Measurements from ENCODE around the gene RIC8B. TPM values are rescaled to one million over a fixed set of nuclear protein-coding genes. Genes with fewer than 3 reads are reported as not detected.
"Not testable (repeated sequence)": the region's sequence is repeated elsewhere in the genome, so short reads cannot be mapped to it uniquely, and the experiment has no call there.

The RIC8B gene
- total RNA-seq = 33.2 and 33.8 TPM in 2 replicates
- long read RNA-seq, partial matches to known transcripts = 12 of 25 reads
- long read RNA-seq, other reads (novel, unspliced or antisense) = 10 of 25 reads

GRCh38 chr12:106774005-106774807 lies at the start of gene RIC8B:
RIC8B (plus strand) TSS chr12:106774682; CDS start chr12:106774746, 64 bp downstream.
- peak within 1 kb of the TSS; percentile 96 for H3K27ac Mint-ChIP-seq (ENCODE audit: unreplicated experiment)
- peak; percentile 92 for DNase-seq (ENCODE audit: low read depth, low spot score)
- H3K4me1 Mint-ChIP-seq = peaks cover 54% of the 10 kb centered on the region
- peak within 1 kb of the TSS; percentile 94 for H3K4me3 Mint-ChIP-seq
- no peaks in the 10 kb centered on the region for H3K9me3 Mint-ChIP-seq
- TF ChIP-seq CTCF (conservative IDR thresholded peaks at IDR 0.05) = no peak
- H3K36me3 Mint-ChIP-seq (ENCODE audit: low read depth) = no peaks in the 10 kb centered on the region
- H3K27me3 Mint-ChIP-seq (ENCODE audit: low read depth) = no peaks in the 10 kb centered on the region

GRCh38 chr12:106724934-106725333 lies 49.5 kb upstream of the RIC8B start:
- peaks cover 17% of the 10 kb centered on the region for H3K36me3 Mint-ChIP-seq (ENCODE audit: low read depth)
- DNase-seq (ENCODE audit: low read depth, low spot score) = no peak
- H3K9me3 Mint-ChIP-seq = no peaks in the 10 kb centered on the region
- no peak overlapping the region for H3K4me3 Mint-ChIP-seq
- peaks cover 36% of the 10 kb centered on the region for H3K4me1 Mint-ChIP-seq
- TF ChIP-seq CTCF (conservative IDR thresholded peaks at IDR 0.05) = no peak
- H3K27ac Mint-ChIP-seq (ENCODE audit: unreplicated experiment) = no peak overlapping the region
- no peaks in the 10 kb centered on the region for H3K27me3 Mint-ChIP-seq (ENCODE audit: low read depth)

- not testable (repeated sequence) for H3K9me3 Mint-ChIP-seq; H3K27me3 Mint-ChIP-seq (ENCODE audit: low read depth)
- peaks cover 24% of the 10 kb centered on the region for H3K36me3 Mint-ChIP-seq (ENCODE audit: low read depth)
Measured at GRCh38 chr12:106726603-106727202, 47.8 kb upstream of the RIC8B start.

GRCh38 chr12:106729611-106730010 lies 44.9 kb upstream of the RIC8B start:
- no peak for TF ChIP-seq CTCF (conservative IDR thresholded peaks at IDR 0.05)
- H3K4me3 Mint-ChIP-seq = no peak overlapping the region
- H3K27me3 Mint-ChIP-seq (ENCODE audit: low read depth) = no peaks in the 10 kb centered on the region
- no peaks in the 10 kb centered on the region for H3K9me3 Mint-ChIP-seq
- no peak for DNase-seq (ENCODE audit: low read depth, low spot score)
- H3K4me1 Mint-ChIP-seq = no peaks in the 10 kb centered on the region
- H3K36me3 Mint-ChIP-seq (ENCODE audit: low read depth) = peaks cover 26% of the 10 kb centered on the region
- H3K27ac Mint-ChIP-seq (ENCODE audit: unreplicated experiment) = peak overlapping the region; percentile 15

More at GRCh38 chr12:106726603-106727202, 47.8 kb upstream of the RIC8B start:
- H3K4me3 Mint-ChIP-seq; DNase-seq (ENCODE audit: low read depth, low spot score); H3K27ac Mint-ChIP-seq (ENCODE audit: unreplicated experiment): not testable (repeated sequence)
- peaks cover 25% of the 10 kb centered on the region for H3K4me1 Mint-ChIP-seq

GRCh38 chr12:106732890-106733289 lies 41.6 kb upstream of the RIC8B start:
- peaks cover 20% of the 10 kb centered on the region for H3K4me1 Mint-ChIP-seq
- no peaks in the 10 kb centered on the region for H3K9me3 Mint-ChIP-seq
- H3K27ac Mint-ChIP-seq (ENCODE audit: unreplicated experiment) = no peak overlapping the region
- no peak overlapping the region for H3K4me3 Mint-ChIP-seq
- TF ChIP-seq CTCF (conservative IDR thresholded peaks at IDR 0.05) = no peak
- no peaks in the 10 kb centered on the region for H3K27me3 Mint-ChIP-seq (ENCODE audit: low read depth)
- peaks cover 33% of the 10 kb centered on the region for H3K36me3 Mint-ChIP-seq (ENCODE audit: low read depth)
- DNase-seq (ENCODE audit: low read depth, low spot score) = no peak

- DNase-seq (ENCODE audit: low read depth, low spot score) = no peak
- H3K36me3 Mint-ChIP-seq (ENCODE audit: low read depth) = peaks cover 30% of the 10 kb centered on the region
- no peak overlapping the region for H3K4me3 Mint-ChIP-seq
- peaks cover 26% of the 10 kb centered on the region for H3K4me1 Mint-ChIP-seq
- H3K9me3 Mint-ChIP-seq = no peaks in the 10 kb centered on the region
- TF ChIP-seq CTCF (conservative IDR thresholded peaks at IDR 0.05) = no peak
- no peaks in the 10 kb centered on the region for H3K27me3 Mint-ChIP-seq (ENCODE audit: low read depth)
- no peak overlapping the region for H3K27ac Mint-ChIP-seq (ENCODE audit: unreplicated experiment)
Measured at GRCh38 chr12:106733660-106734059, 40.8 kb upstream of the RIC8B start.

All from neural crest cell (in vitro differentiated cells).